IMR-90 (cell line): ENCODE results near the gene SDK1. TPM values are rescaled to one million over a fixed set of nuclear protein-coding genes. Genes with fewer than 3 reads are reported as not detected.

ENCODE experiments used
- ATAC-seq: fragments of 200-7000 bp; cut with Tn5 transposase; 2 replicates; pipeline ENCODE4 v1.9.1; 2020; ENCODE audit warnings: low read depth, mild to moderate bottlenecking, moderate library complexity
- BruUV-seq: library from RNA; stranded (reverse); fragments of 400-500 nt; replicated peaks from 2 replicates; lab custom pipeline; 2021; lab: Mats Ljungman, UMichigan
- CTCF ChIA-PET: fragments of 300-600 bp; formaldehyde crosslinking; extraction: SDS; loops from one replicate; lab custom pipeline; 2021; ENCODE audit warnings: antibody characterized with exemption; lab: Yijun Ruan, JAX
- POLR2A ChIA-PET: fragments of 300-600 bp; sonication (Branson Sonifier 250); formaldehyde crosslinking; loops from one replicate; lab custom pipeline; 2022; ENCODE audit warnings: antibody characterized with exemption; ENCODE audit not compliant: unreplicated experiment; lab: Charles Lee
- DNase-seq: peaks from one replicate; pipeline ENCODE4 v3.0.0; 2013
- H2AFZ ChIP-seq: replicated peaks from 2 replicates; pipeline ENCODE3; 2013; ENCODE audit warnings: low read length, mild to moderate bottlenecking; ENCODE audit not compliant: poor library complexity
- H2AK5ac ChIP-seq: 2 replicates; pipeline ENCODE4 v1.6.1; 2013; ENCODE audit warnings: low read depth, low read length, inconsistent platforms
- H2AK9ac ChIP-seq: replicated peaks from 2 replicates; pipeline ENCODE3; 2013; ENCODE audit warnings: mild to moderate bottlenecking, low read depth, low read length, moderate library complexity; ENCODE audit not compliant: poor library complexity
- H2BK120ac ChIP-seq: 2 replicates; pipeline ENCODE4 v1.6.1; 2013; ENCODE audit warnings: low read depth, low read length, inconsistent platforms
- H2BK15ac ChIP-seq: 3 replicates; pipeline ENCODE4 v1.6.1; 2013; ENCODE audit warnings: low read depth, low read length, inconsistent platforms
- H2BK20ac ChIP-seq: 2 replicates; pipeline ENCODE4 v1.6.1; 2013; ENCODE audit warnings: low read depth, mild to moderate bottlenecking, inconsistent platforms, low read length, moderate library complexity
- H2BK5ac ChIP-seq: 2 replicates; pipeline ENCODE4 v1.6.1; 2013; ENCODE audit warnings: mild to moderate bottlenecking, low read depth, low read length, inconsistent platforms; ENCODE audit not compliant: poor library complexity, severe bottlenecking
- H3K14ac ChIP-seq: replicated peaks from 2 replicates; pipeline ENCODE4 v1.6.1; 2013; ENCODE audit warnings: low read depth, low read length, inconsistent platforms
- H3K18ac ChIP-seq: 2 replicates; pipeline ENCODE4 v1.6.1; 2013; ENCODE audit warnings: low read depth, low read length, control low read depth
- H3K23ac ChIP-seq: 2 replicates; pipeline ENCODE4 v1.6.1; 2013; ENCODE audit warnings: low read depth, low read length, inconsistent platforms
- H3K27ac ChIP-seq: 2 replicates; pipeline ENCODE4 v1.5.1; 2013; ENCODE audit warnings: mild to moderate bottlenecking, control low read depth, low read length; ENCODE audit not compliant: insufficient read depth
- H3K27me3 ChIP-seq: 2 replicates; pipeline ENCODE4 v1.6.1; 2013; ENCODE audit warnings: low read length; ENCODE audit not compliant: control insufficient read depth, insufficient read depth
- H3K36me3 ChIP-seq: 2 replicates; pipeline ENCODE4 v1.6.1; 2013; ENCODE audit warnings: low read length, mixed read lengths; ENCODE audit not compliant: control insufficient read depth, insufficient read depth
- H3K4ac ChIP-seq: 2 replicates; pipeline ENCODE4 v1.6.1; 2013; ENCODE audit warnings: low read depth, low read length, inconsistent platforms
- H3K4me1 ChIP-seq: 2 replicates; pipeline ENCODE4 v1.6.1; 2013; ENCODE audit warnings: low read length, mixed read lengths; ENCODE audit not compliant: control insufficient read depth, insufficient read depth
- H3K4me2 ChIP-seq: 2 replicates; pipeline ENCODE4 v1.6.1; 2013; ENCODE audit warnings: low read depth, mild to moderate bottlenecking, control low read depth, low read length, moderate library complexity
- H3K4me3 ChIP-seq: 2 replicates; pipeline ENCODE4 v1.5.1; 2013; ENCODE audit warnings: low read depth, mild to moderate bottlenecking, control low read depth, low read length, moderate library complexity; ENCODE audit not compliant: insufficient read depth
- H3K56ac ChIP-seq: 2 replicates; pipeline ENCODE4 v1.6.1; 2013; ENCODE audit warnings: low read length, inconsistent platforms; ENCODE audit not compliant: insufficient read depth; ENCODE audit errors: extremely low read depth
- H3K79me1 ChIP-seq, 2 experiments: 2 replicates each; pipeline ENCODE4 v1.6.1; 2013; ENCODE audit warnings: low read length in 2 of 2, inconsistent platforms in 1 of 2, low read depth in 1 of 2
- H3K9ac ChIP-seq: 2 replicates; pipeline ENCODE4 v1.6.1; 2013; ENCODE audit warnings: low read depth, low read length, control low read depth
- H3K9me1 ChIP-seq: 2 replicates; pipeline ENCODE4 v1.6.1; 2013; ENCODE audit warnings: low read length, inconsistent platforms; ENCODE audit not compliant: insufficient read depth
- H3K9me3 ChIP-seq: 2 replicates; pipeline ENCODE4 v1.6.1; 2013; ENCODE audit warnings: low read length; ENCODE audit not compliant: control insufficient read depth, insufficient read depth
- H4K20me1 ChIP-seq: 2 replicates; pipeline ENCODE4 v1.6.1; 2013; ENCODE audit warnings: low read length, inconsistent platforms; ENCODE audit not compliant: insufficient read depth
- H4K5ac ChIP-seq: 2 replicates; pipeline ENCODE4 v1.6.1; 2013; ENCODE audit warnings: mild to moderate bottlenecking, low read depth, low read length, control low read depth
- H4K8ac ChIP-seq, 2 experiments: 2 replicates each; pipeline ENCODE4 v1.6.1; 2013; ENCODE audit warnings: low read depth in 2 of 2, low read length in 2 of 2, control low read depth in 1 of 2, inconsistent platforms in 1 of 2
- H4K91ac ChIP-seq: 2 replicates; pipeline ENCODE4 v1.6.1; 2013; ENCODE audit warnings: low read depth, low read length, inconsistent platforms; ENCODE audit not compliant: insufficient read depth
- BHLHE40 ChIP-seq: fragments of 150-350 bp; IDR thresholded peaks from 2 replicates; pipeline ENCODE4 v1.6.1; 2016; ENCODE audit warnings: mild to moderate bottlenecking, low read depth, low read length
- WGBS, 2 experiments: methylation state at CpG; one replicate each; pipeline versions ENCODE4 v1.1.5 to v1.1.7; 2013; ENCODE audit warnings: missing lambda C conversion rate in 2 of 2; ENCODE audit not compliant: insufficient read length in 1 of 2; ENCODE audit errors: extremely low coverage in 2 of 2; 5-methylcytosine and 5-hydroxymethylcytosine counted together
- dilution Hi-C: fragments of 300-500 bp; cut with HindIII; formaldehyde crosslinking; loops from one replicate; pipeline ENCODE4 v1.14.3; 2018; ENCODE audit warnings: low sequenced_read_pairs; ENCODE audit not compliant: unreplicated experiment
- in situ Hi-C: fragments of 300-500 bp; cut with MboI; formaldehyde crosslinking; loops from 3 replicates; pipeline ENCODE4 v1.14.3; 2019; ENCODE audit warnings: low sequenced_read_pairs, inconsistent platforms, mixed read lengths
- intact Hi-C: fragments of 100-400 bp; cut with micrococcal nuclease; formaldehyde crosslinking; loops from 2 replicates; pipeline ENCODE4 v1.10.0; 2022
- polyA plus RNA-seq, 3 experiments: library from polyadenylated mRNA; depleted of rRNA; stranded (reverse); fragments of >200 nt; gene quantifications; 2 replicates each; pipeline ENCODE4 v1.2.3, GENCODE V29; 2012; ENCODE audit warnings: low replicate concordance in 1 of 3
- total RNA-seq: library from RNA; depleted of rRNA; stranded (reverse); fragments of >200 nt; gene quantifications from 2 replicates; pipeline ENCODE4 v1.2.3, GENCODE V29; 2012
- TF ChIP-seq, protein P1 (sequence below): conservative IDR thresholded peaks from 2 replicates; pipeline ENCODE4 v1.5.1; 2012; ENCODE audit warnings: mild to moderate bottlenecking, low read depth, low read length, improper control_type of control experiment

Gene SDK1
- total and polyA plus RNA-seq, 2 of the 4 experiments (the other 2 are of a cell fraction) = 1.5 to 1.6 TPM

DNA sequence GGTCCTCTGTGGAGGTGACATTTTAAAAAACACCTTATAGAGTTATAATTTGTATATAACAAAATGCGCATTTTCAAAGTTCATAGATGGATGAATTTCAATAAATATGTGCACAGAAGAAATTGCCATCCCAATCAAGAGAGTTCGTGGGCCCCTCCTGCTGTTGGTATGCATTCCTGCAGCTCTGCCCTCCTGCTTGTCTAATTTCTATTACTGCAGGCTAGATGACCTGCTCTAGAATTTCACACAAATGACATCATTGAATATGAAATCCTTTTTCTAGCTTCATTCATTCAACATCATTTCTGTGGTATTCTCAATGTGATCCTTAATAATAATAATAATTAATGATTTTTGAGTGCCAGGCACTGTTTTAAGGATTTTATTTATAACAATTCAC, 348.2 kb downstream of the SDK1 start:
- Histone ChIP-seq H2AK5ac (no peak overlapping the region), H4K5ac (no peak overlapping the region), H2AFZ (no peak overlapping the region), H4K91ac (no peak overlapping the region), H3K9me1 (no peaks in the 10 kb centered on the region), H3K36me3 (no peaks in the 10 kb centered on the region), H3K4me1 (no peaks in the 10 kb centered on the region), H4K20me1 (no peaks in the 10 kb centered on the region), H3K9ac (no peak overlapping the region), H3K4me3 (no peak overlapping the region), H3K23ac (no peak overlapping the region), H4K8ac (no peak overlapping the region), H3K27me3 (no peaks in the 10 kb centered on the region), H3K4me2 (no peak overlapping the region), H3K4ac (no peak overlapping the region), H2BK120ac (no peak overlapping the region), H3K56ac (no peak overlapping the region), H2BK5ac (no peak overlapping the region), H3K14ac (no peak overlapping the region), H3K18ac (no peak overlapping the region), H2AK9ac (no peak overlapping the region), H3K79me1 (no peaks in the 10 kb centered on the region), H3K27ac (no peak overlapping the region), H3K9me3 (no peaks in the 10 kb centered on the region; the same call in 1 of the 2 replicates), H2BK15ac (no peak overlapping the region), H2BK20ac (no peak overlapping the region)
- ChIA-PET CTCF (no interaction called here), POLR2A (interaction anchor here (0.6 kb wide), 1 partner anchor 347 kb away, joined by 3 read pairs; no protein-coding TSS in a partner anchor)
- no TSS peak for BruUV-seq
- ATAC-seq = no peak
- intact Hi-C loops = no loop called here
- WGBS, 2 experiments = no CpG with 5 or more reads among the region's 2 CpGs
- peak; percentile 25 for DNase-seq
- dilution Hi-C loops = no loop called here
- TF ChIP-seq, protein P1, sequence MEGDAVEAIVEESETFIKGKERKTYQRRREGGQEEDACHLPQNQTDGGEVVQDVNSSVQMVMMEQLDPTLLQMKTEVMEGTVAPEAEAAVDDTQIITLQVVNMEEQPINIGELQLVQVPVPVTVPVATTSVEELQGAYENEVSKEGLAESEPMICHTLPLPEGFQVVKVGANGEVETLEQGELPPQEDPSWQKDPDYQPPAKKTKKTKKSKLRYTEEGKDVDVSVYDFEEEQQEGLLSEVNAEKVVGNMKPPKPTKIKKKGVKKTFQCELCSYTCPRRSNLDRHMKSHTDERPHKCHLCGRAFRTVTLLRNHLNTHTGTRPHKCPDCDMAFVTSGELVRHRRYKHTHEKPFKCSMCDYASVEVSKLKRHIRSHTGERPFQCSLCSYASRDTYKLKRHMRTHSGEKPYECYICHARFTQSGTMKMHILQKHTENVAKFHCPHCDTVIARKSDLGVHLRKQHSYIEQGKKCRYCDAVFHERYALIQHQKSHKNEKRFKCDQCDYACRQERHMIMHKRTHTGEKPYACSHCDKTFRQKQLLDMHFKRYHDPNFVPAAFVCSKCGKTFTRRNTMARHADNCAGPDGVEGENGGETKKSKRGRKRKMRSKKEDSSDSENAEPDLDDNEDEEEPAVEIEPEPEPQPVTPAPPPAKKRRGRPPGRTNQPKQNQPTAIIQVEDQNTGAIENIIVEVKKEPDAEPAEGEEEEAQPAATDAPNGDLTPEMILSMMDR = 0 out of 2 replicates have a peak, but pooled peaks have one; percentile 15
- no peak for TF ChIP-seq BHLHE40
- in situ Hi-C loops = no loop called here
